ENCODE data around the gene OXGR1. TPM values are rescaled to one million over a fixed set of nuclear protein-coding genes. Genes with fewer than 3 reads are reported as not detected.

OXGR1 gene
- total and polyA plus RNA-seq, 2 of the 8 experiments (the other 6 are each of a cell fraction or from before 2014, with no cell fraction given) = 0.34 to 1.8 TPM

GRCh38 chr13:96966415-96967102 is 27.7 kb downstream of the OXGR1 start:
- WGBS, 2 experiments (ENCODE audit: extremely low coverage in 1 of 2, insufficient coverage in 1 of 2, insufficient read length in 1 of 2, insufficient replicate concordance in 2 of 2, low coverage in 1 of 2, low lambda C conversion rate in 2 of 2, missing lambda C conversion rate in 1 of 2) = 93% methylated on average over 12 of the region's 12 CpGs; no CpG with 5 or more reads in 1 of the 2 experiments
- no peak overlapping the region for H3K9ac ChIP-seq (replicated peaks in 1 of 4; ENCODE audit: extremely low read depth in 1 of 4, low read depth in 3 of 4, low read length in 3 of 4)
- H2BK12ac ChIP-seq (ENCODE audit: low read depth, low read length) = no peak overlapping the region
- H3K9me3 ChIP-seq (ENCODE audit: insufficient read depth in 2 of 2, low read depth in 1 of 2, low read length in 1 of 2) = peaks cover 32 to 34% of the 10 kb centered on the region in 2 experiments
- FAIRE-seq (no peak), DNase-seq (ENCODE audit: low read depth in 1 of 2, low spot score in 2 of 2) (no peak)
- H3K18ac ChIP-seq (ENCODE audit: extremely low read depth, low read length) = no peak overlapping the region
- no peak overlapping the region for H4K5ac ChIP-seq (ENCODE audit: insufficient read length, low read depth, low read length)
- no peak overlapping the region for H2BK120ac ChIP-seq (replicated peaks; ENCODE audit: low read depth, low read length)
- no peaks in the 10 kb centered on the region; a peak in 1 of 7 replicates for H3K4me1 ChIP-seq (replicated peaks in 1 of 4; ENCODE audit: control insufficient read depth in 3 of 4, insufficient read depth in 4 of 4, low read length in 3 of 4)
- H3K79me2 ChIP-seq (ENCODE audit: control insufficient read depth in 1 of 2, insufficient read depth in 2 of 2, low read length in 2 of 2) = no peaks in the 10 kb centered on the region
- no peak overlapping the region for H3K56ac ChIP-seq (replicated peaks; ENCODE audit: insufficient read length, low read depth, low read length)
- H4K91ac ChIP-seq (replicated peaks; ENCODE audit: insufficient read length, low read length) = no peak overlapping the region
- H2AK5ac ChIP-seq (ENCODE audit: low read depth, low read length) = no peak overlapping the region
- no peak overlapping the region for H3K4me3 ChIP-seq (ENCODE audit: extremely low read depth in 1 of 4, insufficient read depth in 2 of 4, low read depth in 3 of 4, low read length in 4 of 4)
- H4K8ac ChIP-seq (ENCODE audit: extremely low read depth, insufficient read depth, low read length) = no peak overlapping the region; the same call in 1 of the 2 replicates
- H3K23me2 ChIP-seq (ENCODE audit: low read depth, low read length) = no peaks in the 10 kb centered on the region
- H3K36me3 ChIP-seq (ENCODE audit: control insufficient read depth in 2 of 4, insufficient read depth in 4 of 4, low read length in 3 of 4) = peaks cover 0 to 4% (median 0%) of the 10 kb centered on the region in 4 experiments; a peak in 1 of 8 replicates
- H3K23ac ChIP-seq (ENCODE audit: insufficient read length) = no peak overlapping the region
- no peak overlapping the region for H2BK20ac ChIP-seq (ENCODE audit: low read length)
- H2BK15ac ChIP-seq (ENCODE audit: low read length) = no peak overlapping the region
- H4K20me1 ChIP-seq (replicated peaks in 1 of 2; ENCODE audit: control insufficient read depth in 1 of 2, insufficient read depth in 2 of 2, low read length in 2 of 2) = no peaks in the 10 kb centered on the region
- H2AFZ ChIP-seq (ENCODE audit: low read length) = no peak overlapping the region
- no peak for TF ChIP-seq SUZ12 (IDR thresholded peaks at IDR 0.05; ENCODE audit: low read length)
- TF ChIP-seq SP4 (IDR thresholded peaks at IDR 0.05; ENCODE audit: low read length) = no peak
- TF ChIP-seq ATF3 (IDR thresholded peaks at IDR 0.05; ENCODE audit: insufficient read depth, low read depth, low read length) = no peak
- TF ChIP-seq TCF12 (IDR thresholded peaks at IDR 0.05; ENCODE audit: low read depth, low read length) = no peak
- no peak for TF ChIP-seq RAD21 (IDR thresholded peaks at IDR 0.05 in 1 of 2, conservative IDR thresholded peaks at IDR 0.05 in 1 of 2; ENCODE audit: low read depth in 2 of 2, low read length in 2 of 2)
- TF ChIP-seq EZH2 (IDR thresholded peaks at IDR 0.05; ENCODE audit: low read depth, low read length, severe bottlenecking) = no peak
- no peak overlapping the region for H3K4ac ChIP-seq (replicated peaks; ENCODE audit: insufficient read length, low read depth, low read length)
- H3K4me2 ChIP-seq (ENCODE audit: insufficient read depth in 1 of 2, low read depth in 2 of 2, low read length in 2 of 2) = no peak overlapping the region
- H3K27ac ChIP-seq (ENCODE audit: low read depth, low read length) = no peak overlapping the region
- no peak overlapping the region for H2BK5ac ChIP-seq (ENCODE audit: low read depth, low read length)
- H3K79me1 ChIP-seq (ENCODE audit: low read depth, low read length) = no peaks in the 10 kb centered on the region
- POLR2A ChIA-PET (ENCODE audit: partially characterized antibody) = no interaction called here
- CTCF ChIA-PET (ENCODE audit: partially characterized antibody) = interaction anchor here (0.6 to 3.4 kb wide), 14 partner anchors 9 to 946 kb away, joined by 3 to 26 read pairs (median 4); no protein-coding TSS in a partner anchor
- H3K14ac ChIP-seq (ENCODE audit: insufficient read length) = no peak overlapping the region
- no peaks in the 10 kb centered on the region for H3K27me3 ChIP-seq (replicated peaks in 1 of 4; ENCODE audit: control insufficient read depth in 3 of 4, extremely low read depth in 1 of 4, insufficient read depth in 3 of 4, low read length in 3 of 4)
